MCF 10A (cell line): ENCODE measurements around the gene ADARB2. TPM values are rescaled to one million over a fixed set of nuclear protein-coding genes. Genes with fewer than 3 reads are reported as not detected.

ENCODE experiments used
- BruUV-seq: library from RNA; stranded (reverse); fragments of 400-500 nt; replicated peaks from 2 replicates; lab custom pipeline; 2021; lab: Mats Ljungman, UMichigan
- CTCF ChIA-PET: fragments of 300-600 bp; sonication (Branson Sonifier 250); formaldehyde crosslinking; extraction: SDS; loops from one replicate; lab custom pipeline; 2021; ENCODE audit warnings: antibody characterized with exemption, inconsistent platforms; lab: Yijun Ruan, JAX
- POLR2A ChIA-PET: fragments of 300-600, 350-650 bp; sonication (Branson Sonifier 250); formaldehyde crosslinking; extraction: SDS; loops from one replicate; lab custom pipeline; 2020; ENCODE audit warnings: antibody characterized with exemption, inconsistent platforms; lab: Yijun Ruan, JAX
- DNase-seq: peaks from one replicate; pipeline ENCODE4 v3.0.0-alpha.2; 2018; ENCODE audit not compliant: unreplicated experiment
- H3K27ac Mint-ChIP-seq: one replicate; pipeline ENCODE4 v1.8.0; 2022; ENCODE audit warnings: mild to moderate bottlenecking, low read depth, mixed read lengths; ENCODE audit not compliant: unreplicated experiment
- H3K27me3 Mint-ChIP-seq: one replicate; pipeline ENCODE4 v1.8.0; 2022; ENCODE audit warnings: mixed read lengths; ENCODE audit not compliant: insufficient read depth, unreplicated experiment
- H3K36me3 Mint-ChIP-seq: one replicate; pipeline ENCODE4 v1.8.0; 2022; ENCODE audit warnings: mild to moderate bottlenecking, moderate library complexity, mixed read lengths; ENCODE audit not compliant: insufficient read depth, unreplicated experiment
- H3K4me1 Mint-ChIP-seq: one replicate; pipeline ENCODE4 v1.8.0; 2022; ENCODE audit warnings: mixed read lengths; ENCODE audit not compliant: insufficient read depth, unreplicated experiment
- H3K4me3 Mint-ChIP-seq: one replicate; pipeline ENCODE4 v1.8.0; 2022; ENCODE audit warnings: mild to moderate bottlenecking, moderate library complexity, mixed read lengths; ENCODE audit not compliant: unreplicated experiment
- H3K9me3 Mint-ChIP-seq: one replicate; pipeline ENCODE4 v1.8.0; 2022; ENCODE audit warnings: mixed read lengths; ENCODE audit not compliant: unreplicated experiment
- CTCF ChIP-seq: fragments of 200-600 bp; IDR thresholded peaks from one replicate; pipeline ENCODE4 v1.8.0; 2022; ENCODE audit warnings: antibody characterized with exemption, mild to moderate bottlenecking; ENCODE audit not compliant: unreplicated experiment
- intact Hi-C: fragments of 100-400 bp; cut with micrococcal nuclease; formaldehyde crosslinking; loops from 2 replicates; pipeline ENCODE4 v1.14.1; 2022
- total RNA-seq: library from RNA; stranded (reverse); gene quantifications from 2 replicates; pipeline ENCODE4 v1.2.3, GENCODE V29; 2022

The ADARB2 gene
- total RNA-seq, 1 experiment from 2014 or later: 0.96 TPM

DNA sequence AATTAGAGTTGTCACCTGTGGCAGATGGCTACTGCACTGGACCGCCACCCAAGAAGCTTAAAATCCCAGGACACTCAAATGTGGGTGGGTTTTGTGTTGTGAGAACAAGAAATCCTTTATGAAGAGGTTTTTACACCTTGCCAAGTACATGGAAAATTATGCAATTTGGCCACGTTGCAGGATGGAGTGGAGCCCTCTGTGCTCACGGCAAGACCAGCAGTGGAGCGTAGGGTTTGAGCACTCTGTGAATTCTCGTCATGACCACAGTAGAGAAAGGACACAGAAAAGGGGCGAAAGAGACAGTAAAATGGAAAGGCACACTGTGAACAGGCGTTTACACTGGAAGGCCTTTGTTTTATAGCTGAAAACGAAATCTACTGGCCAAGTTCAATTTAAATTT, 222.6 kb downstream of the ADARB2 start:
- H3K4me3 Mint-ChIP-seq: no peak overlapping the region
- intact Hi-C loops: no loop called here
- peaks cover 15% of the 10 kb centered on the region for H3K9me3 Mint-ChIP-seq
- no peak for DNase-seq
- BruUV-seq: no TSS peak
- H3K36me3 Mint-ChIP-seq: no peaks in the 10 kb centered on the region
- ChIA-PET POLR2A (no interaction called here), CTCF (interaction anchor here (0.9 kb wide), 1 partner anchor 29 kb away, joined by 4 read pairs; no protein-coding TSS in a partner anchor)
- TF ChIP-seq CTCF: no peak
- no peak overlapping the region for H3K27ac Mint-ChIP-seq
- H3K27me3 Mint-ChIP-seq: peaks cover 8% of the 10 kb centered on the region
- no peaks in the 10 kb centered on the region for H3K4me1 Mint-ChIP-seq

DNA sequence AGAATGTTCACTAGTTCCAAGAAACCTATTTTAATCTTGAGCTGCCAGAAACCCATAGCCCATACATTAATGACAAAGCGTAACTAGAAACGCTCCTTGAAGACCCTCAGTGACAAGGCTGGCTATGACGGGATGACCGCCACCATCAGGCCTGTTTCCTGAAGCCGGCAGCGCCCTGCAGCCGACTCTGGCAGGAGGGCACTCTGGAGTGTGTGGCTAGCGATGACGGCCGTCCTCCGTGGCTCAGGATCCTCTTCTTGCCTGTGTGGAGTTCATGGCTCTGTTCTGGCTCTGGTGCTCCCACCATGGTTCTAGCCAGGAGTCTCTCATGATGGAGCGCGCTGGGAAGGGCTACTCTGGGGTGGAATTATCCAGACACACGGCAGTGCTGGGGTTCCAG, 224.1 kb downstream of the ADARB2 start:
- Mint-ChIP-seq H3K27ac (no peak overlapping the region), H3K36me3 (no peaks in the 10 kb centered on the region), H3K9me3 (peaks cover 17% of the 10 kb centered on the region), H3K27me3 (peaks cover 11% of the 10 kb centered on the region), H3K4me1 (no peaks in the 10 kb centered on the region), H3K4me3 (no peak overlapping the region)
- no peak for DNase-seq
- POLR2A ChIA-PET: no interaction called here
- CTCF ChIA-PET: no interaction called here
- TF ChIP-seq CTCF: no peak
- no TSS peak for BruUV-seq
- intact Hi-C loops: no loop called here

DNA sequence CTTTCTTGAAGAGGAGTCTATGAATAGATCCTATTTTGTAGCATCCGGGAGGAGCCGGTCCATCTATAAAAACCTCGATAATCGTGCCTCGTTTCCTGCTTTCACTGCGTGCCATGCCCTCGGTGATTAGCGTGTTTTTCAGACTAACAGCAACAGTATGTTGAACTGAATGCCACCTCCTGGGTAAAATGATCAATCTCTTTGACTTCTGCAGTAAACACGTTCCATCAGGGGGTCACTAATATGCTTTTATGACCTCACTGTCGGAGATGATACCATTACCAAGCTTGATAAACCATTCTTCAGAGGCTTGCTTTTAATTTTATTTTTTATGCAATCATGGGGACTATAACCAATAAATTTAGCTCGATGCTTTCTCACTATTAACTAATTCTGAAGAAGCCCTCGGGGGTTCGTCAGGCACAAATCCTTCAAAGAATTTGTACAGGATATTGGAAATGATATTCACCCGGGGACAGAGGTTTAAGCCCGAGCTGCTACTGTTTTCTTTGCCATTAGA, 228.3 kb downstream of the ADARB2 start:
- ChIA-PET POLR2A (no interaction called here), CTCF (no interaction called here)
- Mint-ChIP-seq H3K9me3 (peaks cover 29% of the 10 kb centered on the region), H3K36me3 (no peaks in the 10 kb centered on the region), H3K4me3 (no peak overlapping the region), H3K27me3 (peaks cover 11% of the 10 kb centered on the region), H3K27ac (no peak overlapping the region), H3K4me1 (no peaks in the 10 kb centered on the region)
- no peak for DNase-seq
- no TSS peak for BruUV-seq
- intact Hi-C loops: no loop called here
- no peak for TF ChIP-seq CTCF

DNA sequence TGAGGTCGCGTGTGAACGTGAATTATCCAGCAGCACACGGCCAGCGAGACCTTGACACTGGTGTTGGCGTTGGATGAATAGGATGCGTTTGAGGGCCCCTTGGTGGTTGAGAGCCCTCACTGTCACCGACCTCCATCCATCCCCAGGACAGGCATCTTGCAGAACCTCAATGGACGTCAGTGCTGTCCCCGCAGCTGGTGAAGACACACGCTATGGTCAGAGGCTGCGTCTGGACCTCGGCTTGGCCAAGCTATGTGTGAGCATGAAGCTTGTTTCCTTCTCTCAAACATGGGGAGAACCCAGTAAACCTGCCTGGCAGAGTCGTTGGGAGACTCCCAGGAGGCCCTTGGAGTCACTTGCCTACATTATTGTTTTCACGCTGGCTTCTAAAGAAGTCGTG, 229.2 kb downstream of the ADARB2 start:
- ChIA-PET CTCF (no interaction called here), POLR2A (no interaction called here)
- no peak overlapping the region for H3K27ac Mint-ChIP-seq
- intact Hi-C loops: no loop called here
- H3K4me1 Mint-ChIP-seq: no peaks in the 10 kb centered on the region
- no peaks in the 10 kb centered on the region for H3K36me3 Mint-ChIP-seq
- H3K9me3 Mint-ChIP-seq: peaks cover 29% of the 10 kb centered on the region
- BruUV-seq: no TSS peak
- no peak for TF ChIP-seq CTCF
- peaks cover 11% of the 10 kb centered on the region for H3K27me3 Mint-ChIP-seq
- no peak for DNase-seq
- H3K4me3 Mint-ChIP-seq: no peak overlapping the region
